Globus pallidus (tissue), 1 donor: ENCODE results near the gene TBC1D4.
A peak's percentile ranks its signal among the peaks of the same experiment; 100 is the strongest.
"Not testable (repeated sequence)": the region's sequence is repeated elsewhere in the genome, so short reads cannot be mapped to it uniquely, and the experiment has no call there.

Experiments
- DNase-seq: peaks from one replicate; pipeline ENCODE4 v3.0.0-alpha.2; 2015; ENCODE audit warnings: low spot score

The TBC1D4 gene

GRCh38 chr13:75273695-75274094 lies 208.3 kb downstream of the TBC1D4 start:
- DNase-seq: not testable (repeated sequence)

GRCh38 chr13:75271846-75272245 lies 210.1 kb downstream of the TBC1D4 start:
- no peak for DNase-seq

DNA sequence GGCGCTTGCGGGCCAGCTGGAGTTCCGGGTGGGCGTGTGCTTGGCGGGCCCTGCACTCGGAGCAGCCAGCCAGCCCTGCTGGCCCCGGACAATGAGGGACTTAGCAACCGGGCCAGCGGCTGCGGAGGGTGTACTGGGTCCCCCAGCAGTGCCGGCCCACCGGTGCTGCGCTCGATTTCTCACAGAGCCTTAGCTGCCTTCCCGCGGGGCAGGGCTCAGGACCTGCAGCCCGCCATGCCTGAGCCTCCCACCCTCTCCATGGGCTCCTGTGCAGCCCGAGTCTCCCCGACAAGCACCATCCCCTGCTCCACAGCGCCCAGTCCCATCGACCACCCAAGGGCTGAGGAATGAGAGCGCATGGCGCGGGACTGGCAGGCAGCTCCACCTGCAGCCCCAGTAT lies 213.5 kb downstream of the TBC1D4 start:
- DNase-seq: not testable (repeated sequence)

DNA sequence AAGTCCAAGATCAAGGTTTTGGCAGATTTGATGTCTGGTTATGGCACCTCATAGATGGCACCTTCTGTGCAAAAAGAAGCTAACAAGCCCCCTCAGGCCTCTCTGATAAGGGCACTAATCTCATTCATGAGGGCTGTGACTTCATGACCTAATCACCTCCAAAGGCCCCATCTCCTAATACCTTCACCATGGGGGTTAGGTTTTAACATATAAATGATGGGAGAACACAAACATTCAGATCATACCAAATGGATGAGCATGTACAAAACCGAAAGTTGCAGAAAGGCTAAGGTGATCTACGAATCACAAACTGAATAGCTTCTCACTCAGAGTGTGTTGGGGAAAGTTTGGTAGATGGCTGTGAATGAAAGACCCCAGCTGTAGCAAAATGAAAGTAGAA lies 217.4 kb downstream of the TBC1D4 start:
- DNase-seq: no peak

GRCh38 chr13:75263741-75264407 lies 218.1 kb downstream of the TBC1D4 start:
- no peak for DNase-seq

- peak; percentile 11 for DNase-seq
Observed at GRCh38 chr13:75258159-75258782, 223.7 kb downstream of the TBC1D4 start.

DNA sequence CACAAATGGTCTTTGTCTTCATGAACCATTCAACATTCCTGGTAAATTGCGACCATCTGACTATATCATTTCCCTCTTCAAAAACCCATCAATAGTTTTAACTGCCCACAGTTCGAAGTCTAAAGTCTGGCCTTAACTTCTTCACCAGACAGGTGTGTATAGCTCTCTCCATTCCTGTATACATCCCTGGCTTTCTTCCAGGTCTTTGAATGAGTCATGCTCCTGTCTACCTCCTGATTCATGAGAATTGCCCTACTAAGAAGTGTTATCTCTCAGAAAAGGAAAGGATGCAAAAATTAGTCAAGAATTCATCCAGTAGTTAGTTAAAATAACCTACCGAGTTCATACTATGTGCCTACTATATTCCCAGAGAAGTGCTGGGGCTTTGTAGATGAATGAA lies 225.0 kb downstream of the TBC1D4 start:
- DNase-seq: no peak

DNA sequence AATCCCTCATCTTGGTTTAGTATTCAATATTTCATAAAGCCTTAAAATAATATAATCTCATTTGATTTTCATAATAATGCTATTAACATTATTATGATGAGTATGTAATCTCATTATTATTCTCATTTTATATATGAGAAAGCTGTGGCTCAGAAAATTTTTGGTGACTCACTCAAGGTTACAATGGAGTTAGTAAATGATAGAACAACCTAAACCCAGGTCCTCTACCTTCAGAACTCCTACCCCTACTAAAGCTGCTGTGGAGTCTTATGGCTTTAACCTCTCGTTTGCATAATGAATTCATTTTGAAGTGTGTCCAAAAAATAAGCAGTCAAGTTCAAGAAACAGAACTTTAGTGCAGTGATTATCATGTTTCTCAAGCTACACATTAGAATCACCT lies 226.3 kb downstream of the TBC1D4 start:
- no peak for DNase-seq

- DNase-seq: no peak
Observed at GRCh38 chr13:75255147-75255546, 226.8 kb downstream of the TBC1D4 start.

GRCh38 chr13:75251188-75251587 lies 230.8 kb downstream of the TBC1D4 start:
- DNase-seq: no peak

DNA sequence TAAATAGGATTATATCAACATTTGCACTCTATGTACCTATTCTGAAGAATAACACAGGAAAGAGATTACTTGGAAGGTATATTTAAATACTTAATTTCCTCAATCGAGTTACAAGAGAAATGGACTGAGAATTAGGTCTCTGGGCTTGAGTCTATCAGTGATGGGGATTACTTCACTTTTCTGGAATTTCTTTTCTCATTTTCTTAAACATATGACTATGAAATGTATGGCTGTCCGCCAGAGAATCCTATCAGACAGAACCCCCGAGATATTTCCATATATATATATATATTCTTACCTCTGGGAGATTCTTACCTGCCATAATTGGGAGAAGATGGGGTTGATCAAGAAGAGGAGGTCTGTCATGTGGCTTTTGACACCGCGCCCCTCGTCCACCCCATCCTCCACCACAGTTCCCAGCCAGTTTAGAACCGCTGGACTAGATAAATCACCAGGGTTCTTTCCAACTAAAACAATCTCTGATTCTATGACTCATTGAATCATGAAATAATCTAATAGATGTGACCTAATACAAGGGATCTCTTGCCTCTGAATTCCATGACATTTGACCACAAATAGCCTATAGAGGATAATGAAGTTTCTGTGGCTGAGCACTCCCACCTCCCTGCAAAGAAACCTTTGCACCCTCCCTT lies 231.3 kb downstream of the TBC1D4 start:
- DNase-seq: no peak

DNA sequence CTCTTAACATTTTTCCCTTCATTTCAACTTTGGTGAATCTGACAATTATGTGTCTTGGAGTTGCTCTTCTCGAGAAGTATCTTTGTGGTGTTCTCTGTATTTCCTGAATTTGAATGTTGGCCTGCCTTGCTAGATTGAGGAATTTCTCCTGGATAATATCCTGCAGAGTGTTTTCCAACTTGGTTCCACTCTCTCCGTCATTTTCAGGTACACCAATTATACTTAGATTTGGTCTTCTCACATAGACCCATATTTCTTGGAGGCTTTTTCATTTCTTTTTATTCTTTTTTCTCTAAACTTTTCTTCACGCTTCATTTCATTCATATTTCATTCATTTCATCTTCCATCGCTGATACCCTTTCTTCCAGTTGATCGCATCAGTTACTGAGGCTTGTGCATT lies 236.4 kb downstream of the TBC1D4 start:
- not testable (repeated sequence) for DNase-seq

DNA sequence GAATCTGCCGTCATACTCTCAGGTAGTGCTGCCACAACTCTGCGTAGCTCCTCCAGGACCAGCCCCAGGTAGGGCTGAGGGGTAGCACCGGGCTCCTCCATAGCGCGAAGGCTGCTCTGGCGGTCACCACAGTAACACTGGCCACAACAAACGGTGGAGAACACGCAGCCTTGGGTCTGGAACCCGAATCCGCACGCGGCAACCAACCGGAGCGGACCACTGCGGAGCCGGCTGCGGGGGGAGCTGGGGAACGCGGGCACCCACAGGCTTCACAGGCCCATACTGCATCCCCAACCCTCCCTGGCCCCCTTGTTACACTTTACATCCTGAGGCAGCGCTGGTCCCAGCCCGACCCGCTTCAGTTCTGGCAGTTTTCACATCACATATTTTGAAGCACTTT lies 241.7 kb downstream of the TBC1D4 start:
- not testable (repeated sequence) for DNase-seq

DNA sequence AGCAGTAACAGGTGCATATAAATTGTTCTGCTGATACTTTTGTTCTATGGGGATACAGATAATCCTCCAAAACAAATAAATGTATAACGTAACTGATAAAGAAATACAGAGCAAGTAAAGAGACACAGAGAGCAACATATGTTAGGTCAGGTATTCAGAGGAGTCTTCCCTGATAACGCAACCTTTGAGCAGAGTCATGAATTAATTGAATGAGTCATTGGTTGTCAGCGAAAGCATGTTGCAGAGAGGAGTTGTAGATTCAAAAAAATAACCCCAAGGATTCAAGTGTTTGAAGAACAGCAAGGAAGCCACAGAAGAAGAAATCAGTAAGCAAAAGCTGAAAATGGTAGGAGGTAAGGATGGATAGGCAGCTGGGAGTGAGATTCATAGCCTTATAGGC lies 245.2 kb downstream of the TBC1D4 start:
- DNase-seq: no peak
